Measurements from ENCODE around the gene FBXW12. TPM values are rescaled to one million over a fixed set of nuclear protein-coding genes. Genes with fewer than 3 reads are reported as not detected.
"Not testable (repeated sequence)": the region's sequence is repeated elsewhere in the genome, so short reads cannot be mapped to it uniquely, and the experiment has no call there.

FBXW12 gene
- not detected for total RNA-seq

GRCh38 chr3:48371651-48372376, at the start of gene FBXW12:
Gene FBXW12 (plus strand): TSS chr3:48372219. CDS start chr3:48372768, 549 bp downstream.
- Histone ChIP-seq H3K36me3 (no peaks in the 10 kb centered on the region), H3K27ac (no peak within 1 kb of the TSS), H3K4me1 (peaks cover 0 to 5% (median 0%) of the 10 kb centered on the region in 4 donors), H3K27me3 (no peaks in the 10 kb centered on the region), H3K9me3 (no peaks in the 10 kb centered on the region), H3K4me3 (no peak within 1 kb of the TSS)
- no peak for DNase-seq
- intact Hi-C loops (cut with DNase I; ENCODE audit: low total_unique reads): no loop called here
- 93% methylated on average over 11 of the region's 11 CpGs; no CpG with 5 or more reads in 1 of the 2 donors for WGBS, 2 donors (ENCODE audit: low coverage in 1 of 2)
- in situ Hi-C loops (cut with MboI; ENCODE audit: low pct_ligation_motif_present in 1 of 4, low pct_unique_long_range_greater_than_20kb in 1 of 4, low sequenced_read_pairs in 3 of 4): no loop called here
- no peak for TF ChIP-seq POLR2AphosphoS5 (IDR thresholded peaks at IDR 0.05)
- no peak for TF ChIP-seq POLR2A (IDR thresholded peaks at IDR 0.05)
- TF ChIP-seq CTCF (IDR thresholded peaks at IDR 0.05): no peak
- no peak for TF ChIP-seq EP300 (IDR thresholded peaks at IDR 0.05; ENCODE audit: low read depth)

- in situ Hi-C loops (cut with MboI; ENCODE audit: low pct_ligation_motif_present in 1 of 4, low pct_unique_long_range_greater_than_20kb in 1 of 4, low sequenced_read_pairs in 3 of 4); H3K27me3 ChIP-seq; H3K4me3 ChIP-seq; intact Hi-C loops (cut with DNase I; ENCODE audit: low total_unique reads); H3K27ac ChIP-seq; H3K4me1 ChIP-seq; DNase-seq; H3K9me3 ChIP-seq; H3K36me3 ChIP-seq: not testable (repeated sequence)
- WGBS, 2 donors (ENCODE audit: low coverage in 1 of 2): 86 to 100% methylated on average over 1 to 10 of the region's 10 CpGs
Measured at GRCh38 chr3:48331706-48332435, 40.1 kb upstream of the FBXW12 start.

GRCh38 chr3:48333346-48334245, 38.4 kb upstream of the FBXW12 start, which contains the start of gene SPINK8:
Gene SPINK8 (minus strand): TSS chr3:48333661. CDS start chr3:48328341, 5,320 bp downstream.
- H3K4me3 ChIP-seq; H3K27ac ChIP-seq; intact Hi-C loops (cut with DNase I; ENCODE audit: low total_unique reads); H3K36me3 ChIP-seq; H3K27me3 ChIP-seq; H3K9me3 ChIP-seq; H3K4me1 ChIP-seq; in situ Hi-C loops (cut with MboI; ENCODE audit: low pct_ligation_motif_present in 1 of 4, low pct_unique_long_range_greater_than_20kb in 1 of 4, low sequenced_read_pairs in 3 of 4); DNase-seq: not testable (repeated sequence)
- 56 to 58% methylated on average over 7 to 15 of the region's 15 CpGs for WGBS, 2 donors (ENCODE audit: low coverage in 1 of 2)

GRCh38 chr3:48334605-48335004, 37.4 kb upstream of the FBXW12 start:
- WGBS, 2 donors (ENCODE audit: low coverage in 1 of 2): 71 to 88% methylated on average over 3 of the region's 3 CpGs
- no peak for DNase-seq
- Histone ChIP-seq H3K4me3 (no peak overlapping the region), H3K36me3 (no peaks in the 10 kb centered on the region), H3K4me1 (peaks cover 0 to 6% (median 0%) of the 10 kb centered on the region in 4 donors), H3K27me3 (no peaks in the 10 kb centered on the region), H3K27ac (no peak overlapping the region), H3K9me3 (no peaks in the 10 kb centered on the region)
- in situ Hi-C loops (cut with MboI; ENCODE audit: low pct_ligation_motif_present in 1 of 4, low pct_unique_long_range_greater_than_20kb in 1 of 4, low sequenced_read_pairs in 3 of 4): no loop called here
- intact Hi-C loops (cut with DNase I; ENCODE audit: low total_unique reads): no loop called here
- TF ChIP-seq POLR2A (IDR thresholded peaks at IDR 0.05) (no peak), CTCF (IDR thresholded peaks at IDR 0.05) (no peak), POLR2AphosphoS5 (IDR thresholded peaks at IDR 0.05) (no peak), EP300 (IDR thresholded peaks at IDR 0.05; ENCODE audit: low read depth) (no peak)

GRCh38 chr3:48335286-48335685, 36.7 kb upstream of the FBXW12 start:
- WGBS, 2 donors (ENCODE audit: low coverage in 1 of 2): 78% methylated on average over 9 of the region's 9 CpGs; no CpG with 5 or more reads in 1 of the 2 donors
- H3K27ac ChIP-seq: not testable (repeated sequence)

GRCh38 chr3:48337536-48337935, 34.5 kb upstream of the FBXW12 start:
- DNase-seq; H3K27me3 ChIP-seq; H3K9me3 ChIP-seq; H3K36me3 ChIP-seq; in situ Hi-C loops (cut with MboI; ENCODE audit: low pct_ligation_motif_present in 1 of 4, low pct_unique_long_range_greater_than_20kb in 1 of 4, low sequenced_read_pairs in 3 of 4); H3K4me3 ChIP-seq; intact Hi-C loops (cut with DNase I; ENCODE audit: low total_unique reads); H3K27ac ChIP-seq: not testable (repeated sequence)
- peaks cover 0 to 12% (median 7%) of the 10 kb centered on the region in 4 donors for H3K4me1 ChIP-seq
- 70 to 90% methylated on average over 2 to 5 of the region's 5 CpGs for WGBS, 2 donors (ENCODE audit: low coverage in 1 of 2)

More at GRCh38 chr3:48335286-48335685, 36.7 kb upstream of the FBXW12 start:
- H3K9me3 ChIP-seq; in situ Hi-C loops (cut with MboI; ENCODE audit: low pct_ligation_motif_present in 1 of 4, low pct_unique_long_range_greater_than_20kb in 1 of 4, low sequenced_read_pairs in 3 of 4); H3K4me1 ChIP-seq; intact Hi-C loops (cut with DNase I; ENCODE audit: low total_unique reads); H3K27me3 ChIP-seq; H3K4me3 ChIP-seq; H3K36me3 ChIP-seq: not testable (repeated sequence)
- peak; percentile 9 for DNase-seq

Measured in transverse colon (tissue), 4 donors.